MM.1S (cell line): ENCODE measurements around the gene DCDC2C.

Experiments used
- CTCF ChIP-seq: fragments of 300-600 bp; sonication (generic); IDR thresholded peaks from 2 replicates; pipeline ENCODE4 v1.5.1; 2016; ENCODE audit warnings: antibody characterized with exemption, low read length, mixed read lengths
- EZH2phosphoT487 ChIP-seq: fragments of 300-600 bp; sonication (generic); IDR thresholded peaks from 2 replicates; pipeline ENCODE4 v1.6.1; 2018; ENCODE audit warnings: antibody characterized with exemption, low read length

- TF ChIP-seq CTCF (no peak), EZH2phosphoT487 (no peak)
These were observed 21.6 kb downstream of the DCDC2C start for GRCh38 chr2:3725002-3725401.
